Superior temporal gyrus (tissue), 1 donor: ENCODE results near the gene FRK.
"Not testable (repeated sequence)": the region's sequence is repeated elsewhere in the genome, so short reads cannot be mapped to it uniquely, and the experiment has no call there.

Experiments
- DNase-seq: peaks from one replicate; pipeline ENCODE4 v3.0.0-alpha.2; 2016; ENCODE audit errors: extremely low spot score

FRK gene

DNA sequence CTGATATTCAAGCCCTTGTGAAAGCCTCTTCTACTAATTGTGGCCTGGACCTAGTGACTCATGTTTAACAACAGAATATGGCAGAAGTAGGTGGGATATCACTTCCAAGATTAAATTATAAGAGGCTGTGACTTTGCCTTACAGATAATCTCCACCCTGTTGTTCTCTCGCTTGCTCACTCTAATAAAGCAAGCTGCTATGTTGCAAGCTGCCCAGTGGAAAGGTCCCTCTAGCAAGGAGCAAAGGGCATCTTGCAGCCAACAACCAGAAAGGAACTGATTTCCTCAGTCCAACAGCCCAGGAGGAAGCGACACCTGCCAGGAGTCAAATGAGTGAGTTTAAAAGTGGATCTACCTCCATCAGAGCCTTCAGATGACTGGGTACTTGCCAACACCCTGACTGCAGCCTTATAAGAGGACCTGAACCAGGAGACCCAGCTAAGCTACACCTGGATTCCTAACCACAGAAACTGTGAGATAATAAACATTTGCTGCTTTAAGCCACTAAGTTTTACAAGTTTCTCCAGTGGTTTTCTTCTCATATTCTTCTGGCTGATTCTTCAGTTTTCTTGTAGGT is 112.6 kb downstream of the FRK start:
- DNase-seq, result no peak

DNA sequence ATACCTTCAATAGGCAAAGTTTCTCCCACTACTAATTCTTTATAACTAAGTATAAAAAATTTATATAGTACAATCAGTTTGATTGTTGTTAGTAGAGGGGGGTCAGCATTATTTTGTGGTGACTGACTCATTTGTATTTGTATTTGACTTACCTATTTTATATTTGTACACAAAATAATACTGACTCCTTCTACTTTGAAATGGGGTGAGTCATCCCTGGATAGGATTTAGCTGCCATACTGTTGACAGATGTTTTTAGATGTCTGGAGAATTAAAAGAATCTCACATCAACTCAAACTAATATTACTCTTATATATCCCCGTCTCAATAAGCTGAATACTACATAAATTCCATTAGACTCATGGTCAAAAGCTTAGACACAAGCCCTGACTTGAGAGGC is 114.9 kb downstream of the FRK start:
- DNase-seq, result no peak

DNA sequence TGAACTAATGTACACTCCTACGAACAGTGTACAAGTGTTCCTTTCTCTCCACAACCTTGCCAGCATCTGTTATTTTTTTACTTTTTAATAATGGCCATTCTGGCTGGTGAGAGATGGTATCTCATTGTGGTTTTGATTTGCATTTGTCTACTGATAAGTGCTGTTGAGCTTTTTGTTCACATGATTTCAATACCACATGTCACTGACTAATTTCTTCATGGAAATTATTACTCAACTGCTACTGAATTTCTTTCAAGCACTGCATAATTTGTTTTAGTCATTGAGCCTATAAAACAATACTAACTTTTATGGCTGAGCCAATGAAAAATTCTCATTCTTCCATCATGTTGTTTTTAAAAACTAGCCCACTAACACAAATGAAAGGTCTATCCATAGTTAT is 115.4 kb downstream of the FRK start:
- no peak for DNase-seq

DNA sequence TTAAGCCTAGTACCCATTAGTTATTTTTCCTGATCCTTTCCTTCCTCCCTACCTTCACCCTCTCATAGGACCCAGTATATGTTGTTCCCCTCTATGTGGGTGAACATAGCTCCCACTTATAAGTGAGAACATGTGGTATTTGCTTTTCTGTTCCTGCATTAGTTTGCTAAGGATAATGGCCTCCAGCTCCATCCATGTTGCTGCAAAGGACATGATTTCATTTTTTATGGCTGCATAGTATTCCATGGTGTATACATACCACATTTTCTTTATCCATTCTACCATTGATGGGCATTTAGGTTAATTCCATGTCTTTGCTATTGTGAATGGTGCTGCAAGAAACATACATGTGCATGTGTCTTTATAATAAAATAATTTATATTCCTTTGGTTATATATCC is 115.9 kb downstream of the FRK start:
- DNase-seq, result not testable (repeated sequence)

DNA sequence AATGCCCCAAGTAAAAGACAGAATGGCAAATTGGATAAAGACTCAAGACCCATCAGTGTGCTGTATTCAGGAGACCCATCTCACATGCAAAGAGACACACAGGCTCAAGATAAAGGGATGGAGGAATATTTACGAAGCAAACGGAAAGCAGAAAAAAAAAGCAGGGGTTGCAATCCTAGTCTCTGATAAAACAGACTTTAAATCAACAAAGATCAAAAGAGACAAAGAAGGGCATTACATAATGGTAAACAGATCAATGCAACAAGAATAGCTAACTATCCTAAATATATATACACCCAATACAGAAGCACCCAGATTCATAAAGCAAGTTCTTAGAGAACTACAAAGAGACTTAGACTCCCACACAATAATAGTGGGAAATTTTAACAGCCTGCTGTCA is 123.2 kb downstream of the FRK start:
- not testable (repeated sequence) for DNase-seq

DNA sequence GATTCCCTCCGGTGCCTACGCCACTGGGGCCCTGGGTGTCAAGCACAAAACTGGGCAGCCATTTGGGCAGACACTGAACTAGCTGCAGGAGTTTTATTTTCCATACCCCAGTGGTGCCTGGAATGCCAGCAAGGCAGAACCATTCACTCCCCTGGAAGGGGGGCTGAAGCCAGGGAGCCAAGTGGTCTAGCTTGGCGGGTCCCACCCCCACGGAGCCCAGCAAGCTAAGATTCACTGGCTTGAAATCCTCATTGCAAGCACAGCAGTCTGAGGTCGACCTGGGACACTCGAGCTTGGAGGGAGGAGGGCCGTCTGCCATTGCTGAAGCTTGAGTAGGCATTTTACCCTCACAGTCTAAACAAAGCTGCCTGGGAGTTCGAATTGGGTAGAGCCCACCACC is 125.3 kb downstream of the FRK start:
- no peak for DNase-seq

DNA sequence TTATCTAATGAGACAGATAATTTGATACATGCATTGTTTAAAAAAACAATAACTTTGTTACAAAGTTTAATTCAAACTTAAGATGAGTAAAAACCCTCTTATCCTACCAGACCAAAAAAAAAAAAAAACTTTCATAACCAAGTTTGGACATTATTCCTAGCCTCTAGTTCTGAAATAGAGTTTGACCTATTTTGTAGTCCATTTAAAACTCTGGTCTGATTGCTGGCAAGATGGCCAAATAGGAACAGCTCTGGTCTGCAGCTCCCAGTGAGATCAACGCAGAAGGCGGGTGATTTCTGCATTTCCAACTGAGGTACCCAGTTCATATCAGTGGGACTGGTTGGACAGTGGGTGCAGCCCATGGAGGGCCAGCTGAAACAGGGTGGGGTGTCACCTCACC is 125.9 kb downstream of the FRK start:
- DNase-seq, result no peak

DNA sequence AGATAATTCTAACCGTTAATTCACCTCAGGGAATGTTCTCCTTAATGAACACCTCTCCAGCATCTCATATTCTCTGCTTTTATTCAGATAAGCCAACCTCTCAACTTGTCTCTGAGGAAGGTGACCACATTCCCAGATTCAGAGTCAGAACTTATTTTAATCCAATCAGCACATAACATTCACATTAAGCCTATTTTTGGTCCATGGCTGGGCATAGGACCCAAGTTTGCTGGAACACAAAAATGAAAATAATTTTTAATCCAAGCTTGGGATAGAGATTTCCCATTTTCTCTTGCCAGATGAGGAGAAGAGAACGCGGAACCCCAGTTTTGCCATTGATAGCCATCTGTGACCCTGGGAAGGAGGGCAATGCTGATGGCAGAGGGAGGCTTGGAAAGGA is 126.5 kb downstream of the FRK start:
- no peak for DNase-seq

DNA sequence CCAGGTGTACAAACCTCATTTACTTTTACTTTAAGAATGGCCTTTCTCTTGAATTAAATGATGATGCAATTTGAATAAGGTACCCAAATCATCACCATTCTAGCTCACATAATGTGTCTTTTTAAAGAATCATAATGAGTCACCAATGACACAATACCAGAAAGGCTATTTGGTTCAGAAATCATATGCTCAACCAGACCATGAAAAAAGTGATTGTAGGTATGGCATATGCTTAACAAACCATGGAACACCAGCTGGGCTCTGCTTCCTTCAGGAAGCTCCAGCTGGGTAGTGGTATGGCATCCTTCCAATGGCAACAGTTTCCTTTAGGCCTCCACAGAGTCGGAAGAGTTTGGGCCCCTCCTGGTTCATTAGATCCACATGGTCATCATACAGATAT is 128.2 kb downstream of the FRK start:
- DNase-seq, result no peak

DNA sequence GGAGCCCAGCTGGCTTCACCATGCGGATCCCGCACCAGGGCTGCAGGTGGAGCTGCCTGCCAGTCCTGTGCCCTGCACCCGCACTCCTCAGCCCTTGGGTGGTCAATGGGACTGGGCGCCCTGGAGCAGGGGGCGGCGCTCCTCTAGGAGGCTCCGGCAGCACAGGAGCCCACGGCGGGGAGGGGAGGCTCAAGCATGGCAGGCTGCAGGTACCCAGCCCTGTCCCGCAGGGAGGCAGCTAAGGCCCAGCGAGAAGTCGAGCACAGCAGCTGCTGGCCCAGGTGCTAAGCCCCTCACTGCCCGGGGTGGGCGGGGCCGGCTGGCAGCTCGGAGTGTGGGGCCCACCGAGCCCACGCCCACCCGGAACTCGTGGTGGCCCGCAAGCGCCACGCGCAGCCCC is 132.7 kb downstream of the FRK start:
- DNase-seq, result not testable (repeated sequence)

DNA sequence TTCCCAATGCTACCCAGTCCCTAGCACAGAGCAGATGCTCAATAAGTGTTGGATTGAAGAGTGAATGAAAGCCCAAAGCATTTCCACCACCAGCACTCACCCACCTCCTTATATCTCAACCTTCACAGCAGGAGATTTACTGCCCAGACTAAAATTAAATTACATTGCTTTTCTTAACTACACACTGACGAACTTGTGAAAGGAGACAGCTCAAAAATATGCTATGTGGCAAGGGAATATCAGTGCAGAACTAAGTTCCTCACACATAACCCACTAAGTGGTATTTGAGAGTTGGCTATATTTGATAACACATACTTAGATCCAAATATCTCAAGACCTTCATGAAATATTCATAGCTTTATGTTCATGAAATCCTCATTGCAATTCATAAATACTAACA is 137.7 kb downstream of the FRK start:
- no peak for DNase-seq

DNA sequence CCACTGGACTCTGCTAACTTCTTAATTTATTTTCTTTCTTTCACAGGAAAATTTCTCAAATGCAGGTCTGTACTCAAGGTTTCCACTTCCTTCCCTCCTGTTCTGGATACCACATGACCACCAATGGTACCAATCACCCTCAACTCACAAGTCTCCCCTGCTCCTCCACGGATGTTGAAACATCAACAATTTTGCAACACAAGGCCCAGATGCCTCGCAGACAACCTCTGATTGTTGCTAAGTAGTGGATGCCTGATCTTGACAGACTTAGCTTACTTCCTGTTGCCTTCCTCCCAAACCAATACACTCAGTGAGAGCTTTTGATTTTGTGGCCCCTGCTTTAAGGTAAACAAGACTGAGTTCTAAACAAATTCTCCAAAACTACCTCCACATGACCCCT is 146.6 kb downstream of the FRK start:
- no peak for DNase-seq

DNA sequence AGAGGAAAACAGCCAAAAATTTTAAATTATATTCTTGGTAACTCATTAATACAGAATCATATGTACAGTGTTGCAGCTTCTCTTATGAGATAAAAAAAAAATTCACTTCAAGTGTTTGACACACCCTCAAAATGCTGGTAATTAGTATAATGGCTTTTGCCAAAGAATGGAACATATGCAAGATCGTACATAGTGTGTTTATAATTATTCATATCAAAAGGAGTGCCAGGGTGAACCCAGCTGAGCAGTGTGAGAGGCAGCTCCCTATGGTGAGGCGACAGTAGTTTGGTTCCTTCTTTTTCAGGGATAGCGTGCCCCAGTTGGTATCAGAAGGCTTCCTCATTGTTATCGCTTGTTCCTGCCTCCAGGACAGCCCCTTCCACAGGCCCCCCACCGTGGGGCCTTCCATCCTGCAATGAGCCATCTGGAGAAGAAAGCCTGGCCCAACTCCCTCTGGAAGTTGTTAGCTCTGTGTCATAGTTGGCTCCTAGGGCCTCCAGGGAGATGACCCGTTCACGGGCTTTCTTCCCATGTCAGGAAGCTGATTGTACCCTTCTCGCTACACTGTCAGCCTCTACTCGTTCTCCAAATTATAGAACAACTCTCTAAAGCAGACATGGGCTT is 150.7 kb downstream of the FRK start:
- no peak for DNase-seq

DNA sequence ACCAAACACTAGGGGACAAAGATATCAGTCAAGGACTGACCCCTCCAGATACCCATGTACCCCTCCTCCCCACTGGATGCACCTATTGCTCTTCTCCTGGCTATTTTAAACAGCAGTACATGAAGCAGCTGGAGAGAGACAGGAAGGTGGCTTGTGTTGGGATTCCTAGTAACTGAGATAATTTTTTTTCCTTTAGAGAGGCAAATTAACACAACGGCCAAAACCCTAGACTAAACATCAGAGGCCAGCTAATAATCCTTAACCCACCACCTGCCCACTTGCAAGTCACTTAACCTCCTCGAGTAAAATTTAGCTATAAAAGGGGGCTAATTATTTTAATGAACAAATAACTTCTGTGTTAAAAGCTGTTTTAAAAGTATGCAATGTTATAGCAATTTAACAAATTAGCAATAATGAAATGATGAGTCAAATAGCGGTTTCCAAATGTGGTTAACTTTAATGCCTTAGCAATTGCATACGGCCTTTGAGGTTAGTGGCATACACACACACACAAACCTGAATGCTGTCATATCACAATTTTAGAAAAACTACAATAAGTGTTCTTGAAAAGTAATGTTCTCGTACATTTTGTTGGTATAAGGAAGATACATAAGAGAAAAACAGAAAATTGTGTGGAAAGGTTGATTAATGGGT is 151.7 kb downstream of the FRK start:
- no peak for DNase-seq

DNA sequence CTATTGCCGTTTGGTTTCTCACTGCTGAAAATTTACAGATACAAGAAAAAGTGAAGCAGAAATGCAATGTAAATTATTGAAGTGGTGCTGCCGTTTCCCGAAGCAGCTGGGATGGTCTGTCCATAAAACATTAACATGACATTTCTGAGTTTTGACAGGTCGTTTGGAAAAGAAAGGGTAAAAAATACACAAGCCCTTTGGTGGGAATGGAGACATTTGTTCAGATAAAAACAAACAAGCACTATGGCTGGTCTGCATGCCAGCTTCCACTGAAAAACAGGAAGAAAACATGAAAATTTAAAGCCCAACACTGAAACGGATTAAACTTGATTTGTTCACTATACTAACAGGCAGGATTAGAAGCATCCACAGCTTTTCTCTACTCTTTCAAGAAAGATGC is 155.2 kb downstream of the FRK start:
- DNase-seq, result no peak

DNA sequence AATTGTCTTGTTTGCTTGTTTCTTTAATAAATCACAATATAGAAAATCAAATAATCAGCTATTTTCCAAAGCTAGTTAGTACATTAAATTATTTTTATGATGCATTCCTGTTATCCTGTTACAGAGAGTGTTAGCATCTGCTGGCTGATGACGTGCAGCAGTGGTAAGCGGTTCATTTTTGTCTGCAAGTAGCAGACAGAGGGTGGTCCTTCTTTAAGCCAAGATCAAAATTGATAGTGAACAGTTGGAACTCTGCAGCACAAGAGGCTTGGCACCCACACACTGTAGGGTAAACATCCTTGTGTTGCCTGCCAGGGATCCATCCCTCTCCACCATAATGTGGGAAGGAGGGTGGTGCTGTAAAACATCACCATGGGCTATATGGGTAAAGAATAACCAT is 158.3 kb downstream of the FRK start:
- DNase-seq, result no peak

DNA sequence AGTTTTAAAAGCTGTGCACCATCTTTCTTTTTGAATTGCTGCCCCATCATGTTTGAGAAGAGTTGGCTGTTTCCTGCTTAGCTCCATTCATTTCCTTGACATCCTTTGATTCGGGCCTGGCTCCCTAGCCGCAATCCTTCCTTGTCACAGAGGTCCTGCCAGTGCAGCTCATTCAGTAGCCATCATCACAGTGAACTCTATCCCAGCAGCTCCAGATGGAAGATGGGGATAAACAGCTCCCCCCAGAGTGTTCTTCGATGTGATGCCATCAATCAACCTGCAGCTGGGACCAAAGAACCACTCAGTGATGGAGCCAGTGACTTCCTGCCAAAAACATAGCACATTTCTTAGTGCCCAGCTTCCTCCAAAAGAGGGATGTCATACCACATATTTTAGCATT is 158.8 kb downstream of the FRK start:
- DNase-seq, result peak; percentile 48

DNA sequence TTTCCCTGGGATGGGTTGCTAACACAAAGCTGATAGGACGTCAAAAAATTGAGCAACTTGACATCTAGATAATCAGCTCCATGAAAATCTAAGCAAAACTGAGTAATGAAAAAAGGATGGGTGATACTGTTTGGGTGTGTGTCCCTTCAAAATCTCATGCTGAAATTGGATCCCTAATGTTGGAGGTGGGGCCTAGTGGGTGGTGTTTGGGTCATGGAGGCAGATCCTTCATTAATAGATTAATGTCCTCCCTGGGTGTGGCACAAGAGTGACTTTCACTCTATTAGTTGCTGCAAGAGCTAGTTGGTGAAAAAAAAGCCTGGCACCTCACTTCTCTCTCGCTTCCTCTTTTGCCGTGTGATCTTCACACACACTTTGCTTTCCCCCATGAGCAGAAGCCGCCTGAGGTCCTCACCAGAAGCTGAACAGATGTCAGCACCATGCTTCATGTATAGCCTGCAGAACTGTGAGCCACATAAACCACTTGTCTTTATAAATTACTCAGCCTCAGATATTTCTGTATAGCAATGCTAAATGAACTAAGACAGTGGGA is 160.9 kb downstream of the FRK start:
- no peak for DNase-seq

DNA sequence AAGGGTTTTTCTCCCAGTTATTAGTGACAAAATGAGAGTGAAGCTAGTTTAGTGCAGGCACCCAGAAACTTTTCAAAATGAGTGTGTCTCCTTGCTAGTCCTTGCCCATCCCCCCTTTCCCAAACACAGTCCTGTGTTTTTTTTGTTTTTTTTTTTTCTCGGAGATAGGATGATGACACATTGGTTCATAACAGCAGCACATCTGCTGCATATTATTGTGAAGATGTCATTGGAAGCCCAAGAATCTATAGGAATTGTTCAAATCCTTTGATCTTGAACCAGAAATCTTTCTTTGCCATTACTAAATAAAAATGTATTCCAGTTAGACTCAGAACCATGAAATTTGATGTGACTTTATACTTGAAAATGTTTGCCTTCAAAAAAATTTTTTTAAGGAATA is 162.4 kb downstream of the FRK start:
- no peak for DNase-seq

DNA sequence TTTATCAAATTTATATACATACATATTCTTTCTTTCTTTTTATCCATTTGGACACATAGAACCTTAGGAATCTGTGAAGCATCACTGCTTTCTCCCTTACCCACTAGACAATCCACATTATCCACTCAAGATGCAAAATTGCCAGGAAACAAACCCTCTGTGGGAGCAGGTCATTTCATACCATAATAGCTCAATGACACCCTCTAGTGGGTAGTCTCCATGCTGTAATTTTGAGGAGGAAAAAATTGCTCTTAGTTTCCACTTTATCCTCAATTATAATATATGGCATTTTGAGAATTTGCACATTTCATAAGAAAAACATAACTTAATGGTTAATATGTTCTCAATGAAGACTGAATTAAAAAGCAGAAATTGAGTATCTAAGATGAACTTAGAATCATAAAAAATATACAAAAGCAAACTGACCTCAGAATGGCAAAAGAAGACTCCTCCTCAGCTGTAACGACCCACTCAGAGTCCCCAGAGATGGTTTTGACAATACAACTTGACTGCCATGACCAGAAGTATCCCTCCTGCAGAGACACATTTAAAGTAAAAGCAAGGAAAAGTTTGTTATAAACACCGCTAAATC is 164.1 kb downstream of the FRK start:
- DNase-seq, result peak; percentile 89

DNA sequence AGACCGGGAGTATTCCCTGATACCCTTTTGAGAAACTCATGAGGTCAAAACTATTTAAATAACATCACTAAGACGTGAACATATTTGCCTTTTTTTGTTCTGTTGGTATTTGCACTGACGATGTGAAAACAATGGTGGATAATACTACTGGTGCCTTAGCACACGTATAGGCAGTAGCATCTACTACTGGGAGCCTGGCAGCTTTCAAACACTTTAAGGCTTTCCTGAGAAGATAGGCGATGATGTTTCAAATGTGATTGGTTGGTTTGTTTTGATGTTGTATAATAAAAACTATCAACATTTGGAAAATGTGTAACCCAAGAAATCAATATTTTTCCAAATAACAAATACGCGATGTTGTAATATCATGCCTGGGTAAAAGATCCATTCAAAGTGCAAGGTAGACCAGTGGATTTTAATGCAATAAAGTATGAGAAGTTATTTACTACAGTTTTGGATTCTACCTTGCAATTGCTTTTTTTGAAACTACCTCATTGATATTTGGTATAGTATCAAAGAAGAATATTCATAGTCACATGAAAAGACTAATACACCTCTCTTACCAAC is 166.2 kb downstream of the FRK start:
- no peak for DNase-seq

DNA sequence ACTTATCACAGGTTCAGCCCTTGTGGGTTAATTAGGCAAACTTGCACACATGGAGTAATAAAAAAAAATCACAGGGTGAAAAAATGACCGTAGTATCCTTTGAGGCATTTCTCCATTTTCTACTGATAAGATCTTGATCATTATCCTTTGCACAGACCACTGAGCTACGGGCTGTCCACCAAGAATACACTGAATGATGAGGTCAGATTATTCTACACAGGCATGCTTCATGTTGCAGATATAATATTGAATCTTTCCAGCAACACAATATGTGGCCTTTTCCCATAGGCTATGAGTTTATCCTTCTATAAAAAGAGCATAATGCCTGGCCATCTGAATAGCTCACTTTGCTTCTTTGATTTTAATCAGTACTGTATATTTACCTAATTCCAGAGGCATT is 168.9 kb downstream of the FRK start:
- no peak for DNase-seq
